Adipose tissue (tissue), 3 donors: ENCODE measurements around the gene PRPF19. TPM values are rescaled to one million over a fixed set of nuclear protein-coding genes. Genes with fewer than 3 reads are reported as not detected.
A peak's percentile ranks its signal among the peaks of the same experiment; 100 is the strongest.

ENCODE experiments used
- H3K27ac ChIP-seq: one replicate; pipeline ENCODE4 v1.5.1; 2013; ENCODE audit warnings: low read depth, low read length
- WGBS, 3 donors: extraction: QIAGEN DNeasy Blood & Tissue Kit; methylation state at CpG; one replicate each; pipeline ENCODE4 v1.1.7; 2013; 5-methylcytosine and 5-hydroxymethylcytosine counted together
- polyA plus RNA-seq, 3 donors: library from polyadenylated mRNA; stranded (reverse); fragments of 200-250 nt; gene quantifications; one replicate each; pipeline ENCODE4 v1.2.3, GENCODE V29; 2013
- donor health status: healthy with polysubstance abuse.
- donor health status: Bipolar disorder and iron deficiency.
- donor health status: healthy.

Gene PRPF19
- 10 to 100 TPM; 42.5 to 61.4 (median 59.6) TPM for polyA plus RNA-seq

DNA sequence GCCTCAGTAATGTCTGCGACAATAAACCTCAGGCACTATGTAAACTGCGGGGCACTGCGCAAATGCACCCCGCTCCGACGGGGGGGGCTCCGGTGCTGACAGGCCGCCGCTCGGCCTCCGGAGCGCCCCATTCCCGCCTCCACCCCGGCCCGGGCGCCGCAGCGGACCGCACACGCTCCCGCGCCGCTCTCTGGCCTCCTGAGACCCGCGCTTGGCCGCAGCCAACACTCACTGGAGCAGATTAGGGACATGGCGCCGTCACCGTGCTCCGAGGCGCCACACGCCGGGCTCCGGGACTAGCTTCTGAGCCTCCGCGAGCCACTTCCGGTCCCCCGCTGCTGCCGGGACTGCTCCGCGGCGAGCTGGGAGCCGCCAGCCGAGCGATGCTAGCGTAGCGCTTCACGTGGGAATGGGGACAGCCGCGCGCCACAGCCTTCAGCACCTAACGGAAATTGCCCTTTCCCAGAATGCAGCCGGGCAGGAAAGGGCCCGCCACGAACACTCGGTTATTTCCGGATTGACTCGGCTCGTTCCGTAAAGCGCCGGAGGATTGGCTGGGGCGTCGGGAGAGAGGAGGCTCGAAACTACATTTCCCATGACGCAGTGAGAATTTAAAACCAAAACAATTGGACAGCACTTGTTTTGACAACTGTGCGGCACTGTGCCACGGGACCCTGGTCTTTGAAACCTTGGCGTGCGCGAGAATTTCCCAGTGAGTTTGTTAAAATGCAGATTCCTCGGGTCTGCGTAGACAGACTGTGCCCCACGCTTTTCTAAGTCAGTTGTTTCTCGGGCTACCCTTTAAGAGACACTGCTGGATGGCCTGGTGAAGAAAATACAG lies at the start of gene PRPF19:
PRPF19 (minus strand) TSS at position 454 of the 841 bp plus-strand sequence; CDS start at position 251, 203 bp downstream.
- 0% methylated on average over 75 of the region's 75 CpGs for WGBS, 3 donors
- H3K27ac ChIP-seq, result peak within 1 kb of the TSS; percentile 51

DNA sequence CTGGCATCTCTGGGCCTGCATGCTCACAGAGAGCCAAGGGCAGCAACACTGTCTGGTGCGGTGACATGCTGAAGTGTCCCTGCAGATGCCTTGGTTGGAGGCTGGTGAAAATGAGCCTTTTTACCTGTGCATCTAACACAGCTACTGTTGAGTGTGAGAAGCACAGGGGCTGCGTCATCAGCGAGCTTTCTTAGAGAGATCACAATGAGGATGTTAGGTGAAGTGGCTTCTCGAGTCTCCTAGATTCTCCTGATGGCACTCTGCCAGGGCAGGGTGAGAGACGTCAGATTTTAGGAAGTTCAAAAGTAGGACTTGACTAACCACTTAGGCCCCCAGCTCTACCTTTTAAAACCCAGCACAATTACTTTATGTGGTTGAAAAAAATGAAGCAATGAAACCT lies 49.2 kb upstream of the PRPF19 start:
- H3K27ac ChIP-seq, result no peak overlapping the region
- 44 to 56% (median 45%) methylated on average over 5 of the region's 5 CpGs for WGBS, 3 donors

DNA sequence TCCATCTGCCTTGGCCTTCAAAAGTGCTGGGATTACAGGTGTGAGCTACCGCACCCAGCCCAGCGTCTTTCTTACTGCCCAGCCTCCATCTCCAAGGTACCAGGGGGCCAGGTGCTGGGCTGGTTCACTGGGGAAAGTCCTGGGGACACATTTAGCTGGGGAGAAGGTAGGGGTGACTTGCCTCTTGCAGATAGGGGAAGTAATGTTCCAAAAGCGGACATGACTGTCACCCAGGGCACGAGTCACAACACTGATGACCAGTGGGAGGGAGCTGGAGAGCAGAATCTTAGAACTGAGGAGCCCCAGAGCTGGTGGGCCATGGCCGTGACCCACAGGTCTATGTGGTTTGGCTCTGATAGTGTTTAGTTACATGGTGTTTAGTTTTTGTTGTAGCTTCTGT lies 48.0 kb upstream of the PRPF19 start:
- no peak overlapping the region for H3K27ac ChIP-seq
- WGBS, 3 donors, result 74 to 85% (median 75%) methylated on average over 5 of the region's 5 CpGs

GRCh38 chr11:60953781-60954180 lies 47.4 kb upstream of the PRPF19 start:
- WGBS, 3 donors, result 61 to 85% (median 70%) methylated on average over 6 of the region's 6 CpGs
- no peak overlapping the region for H3K27ac ChIP-seq

GRCh38 chr11:60952742-60953170 lies 46.4 kb upstream of the PRPF19 start:
- H3K27ac ChIP-seq, result peak overlapping the region; percentile 91
- 9 to 71% (median 13%) methylated on average over 3 of the region's 3 CpGs for WGBS, 3 donors

GRCh38 chr11:60951904-60952741 lies 45.7 kb upstream of the PRPF19 start, which contains the start of gene SLC15A3:
Gene SLC15A3 (minus strand): TSS chr11:60952176. CDS start chr11:60951551, 625 bp downstream.
- H3K27ac ChIP-seq, result peak within 1 kb of the TSS; percentile 91
- 4 to 48% (median 5%) methylated on average over 23 of the region's 23 CpGs for WGBS, 3 donors

DNA sequence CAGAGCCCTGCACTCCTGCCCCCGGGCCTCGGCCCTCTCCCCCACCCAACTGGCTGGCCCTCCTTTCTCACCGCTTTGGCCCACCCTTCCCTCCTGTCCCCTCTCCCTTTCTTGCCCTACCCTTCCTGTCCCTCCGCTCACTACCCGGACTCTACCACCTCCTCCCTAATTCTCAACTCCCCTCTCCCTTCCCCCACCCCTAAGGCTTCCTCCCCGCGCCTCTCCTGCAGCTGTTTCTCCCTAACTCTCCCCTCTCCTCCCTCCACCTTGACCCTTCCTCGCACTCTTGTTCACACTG lies 45.2 kb upstream of the PRPF19 start:
- no peak overlapping the region for H3K27ac ChIP-seq
- 2 to 17% (median 4%) methylated on average over 5 to 8 of the region's 8 CpGs for WGBS, 3 donors

DNA sequence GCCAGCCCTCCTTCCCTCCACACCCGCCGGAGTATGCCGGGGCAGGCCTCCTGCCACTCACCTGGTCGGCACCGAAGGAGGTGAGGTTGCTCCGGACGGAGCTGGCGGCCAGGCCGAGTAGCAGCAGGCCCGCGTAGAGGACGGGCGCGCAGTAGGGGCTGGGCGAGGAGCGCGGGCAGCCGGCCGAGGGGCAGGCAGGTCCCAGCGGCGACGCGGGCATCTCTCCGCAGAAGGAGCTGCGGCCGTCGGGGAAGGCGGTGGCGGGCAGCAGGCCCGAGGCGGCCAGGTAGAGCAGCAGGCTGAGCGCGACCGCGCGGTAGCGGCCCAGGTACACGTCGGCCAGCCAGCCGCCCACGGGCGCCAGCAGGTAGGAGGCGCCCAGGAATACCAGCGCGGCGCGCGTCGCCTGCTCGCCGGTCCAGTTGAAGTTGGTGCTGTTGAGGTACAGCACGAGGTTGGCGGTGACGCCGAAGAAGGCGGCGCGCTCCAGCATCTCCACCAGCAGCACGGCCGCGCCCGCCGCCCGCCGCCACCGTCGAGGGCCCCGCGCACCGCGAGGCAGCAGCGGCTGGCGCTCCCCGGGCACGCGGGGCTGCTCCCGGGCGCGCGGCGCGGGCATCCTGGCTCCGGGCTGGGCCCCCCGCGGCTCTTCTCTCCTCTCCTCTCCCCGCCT lies 44.7 kb upstream of the PRPF19 start:
- 10 to 23% (median 22%) methylated on average over 53 to 86 of the region's 86 CpGs for WGBS, 3 donors
- no peak overlapping the region for H3K27ac ChIP-seq

GRCh38 chr11:60950024-60950423 lies 43.6 kb upstream of the PRPF19 start:
- H3K27ac ChIP-seq, result no peak overlapping the region
- 77 to 82% (median 78%) methylated on average over 6 of the region's 6 CpGs for WGBS, 3 donors

- no peak overlapping the region for H3K27ac ChIP-seq
- 66 to 83% (median 82%) methylated on average over 5 of the region's 5 CpGs for WGBS, 3 donors
These were observed 41.9 kb upstream of the PRPF19 start for GRCh38 chr11:60948250-60948649.

- 40 to 57% (median 51%) methylated on average over 2 of the region's 2 CpGs for whole genome bisulfite sequencing, 3 donors
These were observed 41.3 kb upstream of the PRPF19 start for GRCh38 chr11:60947700-60948099.

GRCh38 chr11:60946601-60947264 lies 40.3 kb upstream of the PRPF19 start:
- 79 to 92% (median 91%) methylated on average over 11 to 15 of the region's 15 CpGs for whole genome bisulfite sequencing, 3 donors
- H3K27ac ChIP-seq, result no peak overlapping the region

More at GRCh38 chr11:60947700-60948099, 41.3 kb upstream of the PRPF19 start:
- no peak overlapping the region for H3K27ac ChIP-seq

DNA sequence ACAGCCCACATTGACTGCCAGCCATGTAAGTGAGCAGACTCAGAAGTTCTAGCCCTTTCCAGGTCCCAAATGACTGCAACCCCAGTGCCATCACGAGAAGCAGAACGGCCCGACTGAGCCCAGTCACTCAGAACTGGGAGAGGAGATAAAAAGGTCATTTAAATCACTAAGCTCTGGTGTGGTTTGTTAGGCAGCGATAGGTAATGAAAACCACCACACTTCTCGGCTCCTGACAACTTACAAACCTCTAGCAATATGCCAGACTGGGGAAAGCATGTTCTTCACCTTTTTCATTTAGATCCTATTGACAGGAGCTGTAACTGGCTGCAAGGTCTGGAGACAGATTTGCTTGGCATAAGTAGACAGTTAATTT lies 38.9 kb upstream of the PRPF19 start:
- no peak overlapping the region for H3K27ac ChIP-seq
- WGBS, 3 donors, result 91 to 97% (median 92%) methylated on average over 5 of the region's 5 CpGs

- 78 to 87% (median 81%) methylated on average over 11 of the region's 11 CpGs for WGBS, 3 donors
- no peak overlapping the region for H3K27ac ChIP-seq
These were observed 38.3 kb upstream of the PRPF19 start for GRCh38 chr11:60944490-60945294.

GRCh38 chr11:60942970-60943565 lies 36.7 kb upstream of the PRPF19 start:
- no peak overlapping the region for H3K27ac ChIP-seq

GRCh38 chr11:60942219-60942618 lies 35.8 kb upstream of the PRPF19 start:
- WGBS, 3 donors, result 62 to 95% (median 91%) methylated on average over 4 of the region's 4 CpGs
- H3K27ac ChIP-seq, result no peak overlapping the region

More at GRCh38 chr11:60942970-60943565, 36.7 kb upstream of the PRPF19 start:
- WGBS, 3 donors, result 37 to 58% (median 48%) methylated on average over 9 of the region's 9 CpGs
